Stimulated activated CD4-positive, alpha-beta T cell treated with anti-CD3 and anti-CD28 coated beads, Interleukin-15, amount 100 ng/mL, for 48 hours (primary cell): ENCODE results near the gene SLC23A3.

ENCODE experiments used
- DNase-seq, 2 donors: peaks; one replicate each; pipeline ENCODE4 v3.0.0-alpha.2; 2020; ENCODE audit warnings: low read depth in 2 of 2

The SLC23A3 gene

GRCh38 chr2:219175928-219176817 is 6.3 kb upstream of the SLC23A3 start:
- DNase-seq = peak in 1 of 2 donors; percentile 10

- DNase-seq = no peak
These were observed 5.7 kb upstream of the SLC23A3 start for GRCh38 chr2:219175486-219175885.

- DNase-seq = no peak
These were observed 5.0 kb upstream of the SLC23A3 start for GRCh38 chr2:219174801-219175200.

GRCh38 chr2:219174146-219174545 is 4.3 kb upstream of the SLC23A3 start:
- DNase-seq = no peak

DNA sequence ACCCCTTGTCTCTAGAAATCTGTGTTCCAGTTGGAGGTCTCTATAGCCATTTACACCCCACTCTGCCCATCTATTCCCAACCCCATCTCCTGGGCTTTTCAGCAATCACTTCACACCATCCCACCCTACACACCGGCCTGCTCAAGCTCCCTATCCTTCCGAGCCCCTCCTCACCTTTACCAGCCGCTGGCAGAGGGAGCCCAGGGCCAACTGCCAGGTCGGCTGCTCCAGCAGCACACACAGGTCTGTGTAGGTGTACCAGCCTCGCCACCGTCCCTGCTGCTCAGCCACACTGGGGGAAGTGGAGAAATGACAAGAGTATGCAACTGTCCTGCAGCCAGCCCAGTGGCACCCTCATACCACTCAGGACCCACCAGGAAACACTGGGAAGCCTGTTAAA is 3.3 kb upstream of the SLC23A3 start:
- DNase-seq = no peak

DNA sequence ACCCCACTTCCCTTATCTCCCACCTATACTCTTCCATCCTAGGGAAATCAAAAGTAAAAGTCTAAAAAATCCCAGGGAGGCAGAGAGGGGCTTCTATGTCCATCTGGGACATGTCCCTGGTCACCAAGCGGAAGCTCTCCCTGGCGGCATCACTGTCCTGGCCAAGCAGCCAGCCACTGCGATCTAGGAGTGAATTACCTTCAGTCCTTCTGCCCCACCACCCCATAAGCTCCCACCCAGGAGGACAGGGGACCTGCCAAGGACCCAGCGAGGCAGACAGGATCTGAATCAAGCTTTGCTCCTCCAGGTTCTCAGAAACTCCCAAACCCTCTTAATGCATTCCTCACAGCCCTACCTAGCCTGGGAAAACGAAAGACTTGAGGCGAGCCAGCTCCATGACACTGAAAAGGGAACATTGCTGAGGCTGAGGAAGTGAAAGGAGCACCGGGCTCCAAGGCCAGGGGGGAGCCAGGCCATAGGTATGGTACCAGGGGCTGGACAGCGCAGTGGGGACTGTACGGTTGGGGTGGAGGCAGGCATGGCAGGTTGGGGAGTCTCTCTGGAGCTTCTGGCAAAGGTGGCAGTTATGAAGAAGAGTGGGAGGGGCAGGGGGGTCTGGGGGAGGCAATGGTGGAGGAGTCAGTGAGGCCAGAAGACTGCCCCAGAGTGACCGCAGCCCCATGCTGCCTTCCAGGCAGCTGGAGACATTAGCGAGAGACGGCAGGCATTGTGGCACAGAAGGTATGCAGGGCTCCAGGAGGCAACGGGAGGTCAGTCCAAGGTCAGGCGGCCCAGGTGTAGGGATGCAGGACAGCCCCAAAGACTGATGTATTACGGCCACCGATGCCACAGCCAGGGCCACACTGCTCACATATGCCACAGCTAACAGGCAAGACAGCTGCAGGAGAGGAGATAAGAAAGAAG is 2.7 kb upstream of the SLC23A3 start:
- DNase-seq = no peak

DNA sequence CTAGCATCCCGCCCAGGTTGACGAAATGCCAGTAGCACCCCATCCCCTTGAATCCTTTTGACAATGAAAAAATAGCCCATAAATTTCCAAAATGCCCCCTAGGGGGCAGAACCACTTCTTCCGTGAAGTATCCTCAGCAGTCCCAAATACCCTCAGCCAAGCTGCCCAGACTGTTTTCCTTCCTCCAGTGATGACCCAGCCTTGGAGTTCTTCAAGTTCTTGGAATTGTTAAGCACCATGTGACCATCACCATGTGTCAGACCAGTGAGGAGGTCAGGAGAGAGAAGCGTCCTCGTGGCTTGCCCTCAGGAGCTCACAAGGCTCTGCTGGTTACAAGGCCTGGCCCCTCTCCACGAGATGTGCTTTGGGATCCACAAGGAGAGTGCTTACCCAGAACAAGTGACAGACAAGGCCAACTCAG is 1.4 kb upstream of the SLC23A3 start:
- DNase-seq = no peak

- DNase-seq = no peak
These were observed 897 bp downstream of the SLC23A3 start for GRCh38 chr2:219168932-219169331.

DNA sequence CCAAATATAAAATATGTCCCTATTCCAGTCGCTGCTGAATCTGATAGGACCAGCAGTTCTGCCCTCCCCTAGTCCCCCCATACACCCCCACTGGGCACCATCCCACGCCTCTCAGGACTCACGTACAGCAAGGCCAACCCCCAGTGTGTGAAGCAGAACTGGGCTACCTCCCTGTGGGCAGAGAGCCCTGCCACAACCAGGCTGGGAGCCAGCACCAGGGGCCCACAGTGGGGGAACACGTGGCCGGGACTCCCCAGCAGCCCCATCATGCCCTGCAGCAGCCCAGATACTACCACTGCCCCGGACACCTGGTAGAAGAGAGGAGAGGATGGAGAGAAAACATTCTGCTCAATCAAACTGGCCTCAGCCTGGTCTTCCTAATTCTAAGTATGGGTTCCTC is 1.3 kb downstream of the SLC23A3 start:
- DNase-seq = no peak

GRCh38 chr2:219167997-219168396 is 1.8 kb downstream of the SLC23A3 start:
- DNase-seq = no peak

GRCh38 chr2:219165058-219165911 is 4.5 kb downstream of the SLC23A3 start:
- DNase-seq = no peak

DNA sequence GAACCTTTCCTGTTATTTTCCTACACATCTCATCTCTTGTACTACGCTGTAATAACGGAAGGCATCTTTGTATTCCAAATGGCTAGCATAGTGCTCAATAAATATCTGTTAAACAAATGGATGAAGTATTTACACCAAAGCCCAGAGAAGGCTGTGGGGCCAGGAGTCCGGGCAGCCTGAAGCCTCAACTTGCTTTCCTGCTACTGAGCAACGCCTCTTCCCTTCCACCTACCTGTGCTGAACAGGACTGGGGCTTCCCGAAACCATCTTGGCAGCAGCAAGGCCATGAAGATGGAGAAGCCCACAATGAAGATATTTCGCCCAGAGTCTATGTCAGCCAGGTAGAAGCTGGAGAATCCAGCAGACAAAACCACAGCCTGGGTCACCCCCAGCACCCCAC is 6.7 kb downstream of the SLC23A3 start:
- no peak for DNase-seq

DNA sequence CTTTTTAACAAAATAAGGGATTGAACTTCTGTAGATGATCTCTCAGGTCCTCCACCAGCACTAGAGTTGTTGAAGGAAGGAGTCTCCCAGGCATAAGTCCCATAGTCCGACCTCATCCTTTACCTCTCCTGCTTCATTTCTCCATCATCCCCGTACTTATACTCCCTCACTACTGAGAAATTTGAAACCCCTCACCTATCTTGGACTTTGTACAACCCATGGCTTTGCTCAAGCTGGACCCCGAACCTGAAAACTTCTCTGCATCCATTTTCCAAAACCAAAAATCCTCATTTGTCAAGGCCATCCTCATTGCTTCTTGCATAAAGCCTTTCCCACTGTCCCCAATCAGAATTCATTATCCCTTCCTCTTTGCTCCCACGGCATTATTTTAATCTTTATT is 8.7 kb downstream of the SLC23A3 start:
- DNase-seq = no peak

- DNase-seq = peak; percentile 91 to 94
These were observed 9.4 kb downstream of the SLC23A3 start, which contains the start of gene NHEJ1 for GRCh38 chr2:219160186-219161017. Gene NHEJ1 (minus strand): TSS chr2:219160815. CDS start chr2:219158362, 2,453 bp downstream.

- DNase-seq = no peak
These were observed 10.1 kb downstream of the SLC23A3 start for GRCh38 chr2:219159771-219160185.

DNA sequence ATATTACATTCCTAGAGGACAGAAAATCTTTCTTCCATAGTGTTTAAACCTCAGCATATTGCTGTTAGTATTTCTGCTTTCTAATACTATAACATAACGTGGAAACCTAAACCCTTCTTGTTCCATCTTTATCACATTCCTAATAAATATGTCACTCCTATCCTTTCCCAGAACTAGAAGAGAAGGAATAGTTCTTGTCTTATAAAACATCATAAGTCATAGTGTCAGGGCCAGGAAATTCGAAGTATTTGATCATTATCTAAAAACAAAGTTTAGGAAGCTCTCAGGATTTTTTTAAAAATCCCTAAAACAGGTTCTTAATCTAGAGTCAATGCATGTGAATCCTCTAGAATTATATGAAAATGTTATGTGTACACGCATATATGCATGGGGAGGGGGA is 11.2 kb downstream of the SLC23A3 start:
- no peak for DNase-seq

DNA sequence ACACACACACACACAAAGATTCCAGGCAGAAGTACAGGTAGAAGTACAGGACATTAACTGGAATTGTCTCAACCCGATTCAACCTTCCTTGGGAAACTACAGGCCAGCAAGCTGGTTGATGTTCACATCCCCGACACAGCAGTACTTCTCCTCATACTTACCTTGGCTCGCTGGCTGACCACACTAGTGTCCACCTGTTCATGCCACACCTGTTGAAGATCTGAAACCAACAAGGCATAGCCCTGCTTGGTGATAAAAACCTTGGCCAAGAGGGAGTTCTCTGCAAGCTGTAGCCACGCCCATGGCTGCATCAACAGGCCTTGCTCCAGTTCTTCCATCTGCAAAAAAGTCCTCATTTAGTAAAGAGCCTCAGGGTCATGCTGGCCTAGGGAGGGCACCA is 11.8 kb downstream of the SLC23A3 start:
- DNase-seq = no peak

- DNase-seq = no peak
These were observed 12.4 kb downstream of the SLC23A3 start for GRCh38 chr2:219157396-219157795.

DNA sequence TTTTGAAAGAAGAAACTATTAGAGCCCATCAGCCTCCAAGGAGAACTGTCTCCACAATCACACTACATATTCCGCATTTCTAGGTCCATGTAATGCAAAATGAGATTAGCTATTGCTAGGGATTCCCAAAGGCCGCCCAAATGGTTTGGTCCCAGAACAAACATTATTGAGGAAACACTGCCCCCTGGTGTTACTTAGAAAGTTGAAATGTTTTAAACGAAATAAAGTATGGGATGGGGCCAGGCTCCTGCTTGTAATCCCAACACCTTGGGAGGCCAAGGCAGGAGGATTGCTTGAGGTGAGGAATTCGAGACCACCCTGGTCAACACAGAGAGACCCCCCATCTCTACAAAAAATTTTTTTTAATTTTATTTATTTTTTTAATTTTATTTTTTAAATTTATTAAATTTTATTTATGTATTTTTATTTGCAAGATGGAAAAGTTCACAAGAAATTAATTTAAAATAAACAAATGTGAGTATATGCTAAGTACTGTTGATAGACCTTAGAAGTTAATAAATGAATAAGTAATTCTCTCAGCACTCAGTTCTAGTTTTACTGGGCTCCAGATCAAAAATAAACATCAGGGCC is 14.7 kb downstream of the SLC23A3 start:
- no peak for DNase-seq

- DNase-seq = no peak
These were observed 20.2 kb downstream of the SLC23A3 start for GRCh38 chr2:219149667-219150066.
